ENCODE measurements around the gene CDHR3.

GRCh38 chr7:106037489-106038176, 74.6 kb downstream of the CDHR3 start:
- TF ChIP-seq, protein P1, sequence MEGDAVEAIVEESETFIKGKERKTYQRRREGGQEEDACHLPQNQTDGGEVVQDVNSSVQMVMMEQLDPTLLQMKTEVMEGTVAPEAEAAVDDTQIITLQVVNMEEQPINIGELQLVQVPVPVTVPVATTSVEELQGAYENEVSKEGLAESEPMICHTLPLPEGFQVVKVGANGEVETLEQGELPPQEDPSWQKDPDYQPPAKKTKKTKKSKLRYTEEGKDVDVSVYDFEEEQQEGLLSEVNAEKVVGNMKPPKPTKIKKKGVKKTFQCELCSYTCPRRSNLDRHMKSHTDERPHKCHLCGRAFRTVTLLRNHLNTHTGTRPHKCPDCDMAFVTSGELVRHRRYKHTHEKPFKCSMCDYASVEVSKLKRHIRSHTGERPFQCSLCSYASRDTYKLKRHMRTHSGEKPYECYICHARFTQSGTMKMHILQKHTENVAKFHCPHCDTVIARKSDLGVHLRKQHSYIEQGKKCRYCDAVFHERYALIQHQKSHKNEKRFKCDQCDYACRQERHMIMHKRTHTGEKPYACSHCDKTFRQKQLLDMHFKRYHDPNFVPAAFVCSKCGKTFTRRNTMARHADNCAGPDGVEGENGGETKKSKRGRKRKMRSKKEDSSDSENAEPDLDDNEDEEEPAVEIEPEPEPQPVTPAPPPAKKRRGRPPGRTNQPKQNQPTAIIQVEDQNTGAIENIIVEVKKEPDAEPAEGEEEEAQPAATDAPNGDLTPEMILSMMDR (IDR thresholded peaks at IDR 0.05): no peak
- no peak for TF ChIP-seq POLR2A (IDR thresholded peaks at IDR 0.05)
